Thyroid gland (tissue), 4 donors: ENCODE measurements around the gene RSPH9.

Experiments
- POLR2A ChIP-seq, 2 donors: fragments of 450-650 bp; IDR thresholded peaks; one replicate each; pipeline ENCODE4 v1.6.1; 2017; ENCODE audit warnings: antibody characterized with exemption in 2 of 2, mild to moderate bottlenecking in 2 of 2, moderate library complexity in 1 of 2
- TF ChIP-seq, protein P1 (sequence below), 6 experiments: fragments of 200-600 bp in 3 of 6; fragments of 450-650 bp in 3 of 6; sonication (generic) in 3 of 6; IDR thresholded peaks; one replicate each; pipeline ENCODE4 v1.5.1; 2016 to 2019; ENCODE audit warnings: antibody characterized with exemption in 6 of 6, mild to moderate bottlenecking in 2 of 6, inconsistent platforms in 1 of 6, moderate library complexity in 1 of 6

DNA sequence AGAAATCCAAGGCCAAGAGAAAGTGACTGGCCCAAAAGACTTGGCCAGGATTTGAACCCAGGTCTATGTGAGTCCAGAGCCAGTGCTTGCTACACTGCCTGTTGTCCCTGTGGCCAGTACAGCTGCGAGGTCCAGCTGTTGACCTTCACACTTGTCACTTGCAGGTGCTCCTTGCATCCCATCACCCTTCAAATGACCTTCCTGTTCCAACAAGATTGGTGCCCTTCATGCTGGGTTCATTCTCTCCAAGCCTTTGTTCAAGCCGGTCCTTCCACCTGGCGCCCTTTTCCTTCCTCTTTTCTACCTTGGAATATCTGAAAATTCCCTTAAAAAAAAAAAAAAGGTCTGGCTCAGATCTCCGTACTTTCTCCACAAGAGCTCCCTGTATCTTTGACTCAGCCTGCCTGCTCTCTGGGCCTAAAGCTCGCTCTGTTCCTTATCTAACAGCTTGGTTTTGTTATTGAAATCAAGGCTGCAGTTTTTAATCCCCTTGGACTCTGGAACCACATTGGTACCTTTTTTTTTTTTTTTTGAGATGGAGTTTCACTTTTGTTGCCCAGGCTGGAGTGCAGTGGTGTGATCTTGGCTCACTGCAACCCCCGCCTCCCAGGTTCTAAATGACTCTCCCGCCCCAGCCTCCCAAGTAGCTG lies 64.9 kb downstream of the RSPH9 start:
- TF ChIP-seq, protein P1, sequence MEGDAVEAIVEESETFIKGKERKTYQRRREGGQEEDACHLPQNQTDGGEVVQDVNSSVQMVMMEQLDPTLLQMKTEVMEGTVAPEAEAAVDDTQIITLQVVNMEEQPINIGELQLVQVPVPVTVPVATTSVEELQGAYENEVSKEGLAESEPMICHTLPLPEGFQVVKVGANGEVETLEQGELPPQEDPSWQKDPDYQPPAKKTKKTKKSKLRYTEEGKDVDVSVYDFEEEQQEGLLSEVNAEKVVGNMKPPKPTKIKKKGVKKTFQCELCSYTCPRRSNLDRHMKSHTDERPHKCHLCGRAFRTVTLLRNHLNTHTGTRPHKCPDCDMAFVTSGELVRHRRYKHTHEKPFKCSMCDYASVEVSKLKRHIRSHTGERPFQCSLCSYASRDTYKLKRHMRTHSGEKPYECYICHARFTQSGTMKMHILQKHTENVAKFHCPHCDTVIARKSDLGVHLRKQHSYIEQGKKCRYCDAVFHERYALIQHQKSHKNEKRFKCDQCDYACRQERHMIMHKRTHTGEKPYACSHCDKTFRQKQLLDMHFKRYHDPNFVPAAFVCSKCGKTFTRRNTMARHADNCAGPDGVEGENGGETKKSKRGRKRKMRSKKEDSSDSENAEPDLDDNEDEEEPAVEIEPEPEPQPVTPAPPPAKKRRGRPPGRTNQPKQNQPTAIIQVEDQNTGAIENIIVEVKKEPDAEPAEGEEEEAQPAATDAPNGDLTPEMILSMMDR (IDR thresholded peaks at IDR 0.05): no peak
- no peak for TF ChIP-seq POLR2A (IDR thresholded peaks at IDR 0.05)
